T47D (cell line): ENCODE results near the gene BLTP2.

ENCODE experiments used
- DNase-seq, 2 experiments: peaks; one replicate each; pipeline versions ENCODE4 v3.0.0 to v3.0.0-alpha.2; 2011 to 2012; ENCODE audit warnings: low read depth in 1 of 2, low spot score in 1 of 2
- JUND ChIP-seq: IDR thresholded peaks from 2 replicates; pipeline ENCODE4 v1.6.1; 2012; ENCODE audit warnings: low read depth
- in situ Hi-C: cut with HindIII; loops from 2 replicates; pipeline ENCODE4 v1.10.0; 2016; ENCODE audit warnings: low sequenced_read_pairs, low pct_unique_long_range_greater_than_20kb

BLTP2 gene

GRCh38 chr17:28635506-28635905 is 9.5 kb downstream of the BLTP2 start:
- in situ Hi-C loops: no loop called here
- TF ChIP-seq JUND: no peak
- DNase-seq: no peak

- in situ Hi-C loops: no loop called here
- DNase-seq: peak; percentile 58 to 97
- no peak for TF ChIP-seq JUND
Measured at GRCh38 chr17:28634206-28634865, 10.6 kb downstream of the BLTP2 start.

- TF ChIP-seq JUND: no peak
- DNase-seq: no peak
- in situ Hi-C loops: no loop called here
Measured at GRCh38 chr17:28626818-28627217, 18.1 kb downstream of the BLTP2 start.

- no peak for TF ChIP-seq JUND
- in situ Hi-C loops: no loop called here
- DNase-seq: no peak
Measured at GRCh38 chr17:28624148-28624547, 20.8 kb downstream of the BLTP2 start.

- in situ Hi-C loops: no loop called here
- TF ChIP-seq JUND: no peak
- DNase-seq: no peak
Measured at GRCh38 chr17:28623696-28624095, 21.3 kb downstream of the BLTP2 start.

- TF ChIP-seq JUND: no peak
Measured at GRCh38 chr17:28622186-28622585, 22.8 kb downstream of the BLTP2 start.

GRCh38 chr17:28620010-28620409 is 24.9 kb downstream of the BLTP2 start:
- DNase-seq: no peak
- TF ChIP-seq JUND: no peak
- in situ Hi-C loops: no loop called here

More at GRCh38 chr17:28622186-28622585, 22.8 kb downstream of the BLTP2 start:
- in situ Hi-C loops: no loop called here
- DNase-seq: no peak

- in situ Hi-C loops: no loop called here
- no peak for DNase-seq
- TF ChIP-seq JUND: no peak
Measured at GRCh38 chr17:28618464-28618863, 26.5 kb downstream of the BLTP2 start.

- TF ChIP-seq JUND: no peak
Measured at GRCh38 chr17:28616281-28616680, 28.7 kb downstream of the BLTP2 start.

GRCh38 chr17:28615260-28615940 is 29.6 kb downstream of the BLTP2 start:
- in situ Hi-C loops: no loop called here
- TF ChIP-seq JUND: no peak
- no peak for DNase-seq

More at GRCh38 chr17:28616281-28616680, 28.7 kb downstream of the BLTP2 start:
- in situ Hi-C loops: no loop called here
- no peak for DNase-seq

GRCh38 chr17:28613931-28614381 is 31.0 kb downstream of the BLTP2 start, which contains the start of gene RSKR:
TSS of gene RSKR (minus strand) at chr17:28614185. CDS start at chr17:28614161, 24 bp downstream.
- no peak for DNase-seq
- TF ChIP-seq JUND: no peak
- in situ Hi-C loops: no loop called here

GRCh38 chr17:28612936-28613872 is 31.8 kb downstream of the BLTP2 start:
- in situ Hi-C loops: no loop called here

GRCh38 chr17:28612531-28612930 is 32.4 kb downstream of the BLTP2 start:
- no peak for TF ChIP-seq JUND
- in situ Hi-C loops: no loop called here
- DNase-seq: no peak

More at GRCh38 chr17:28612936-28613872, 31.8 kb downstream of the BLTP2 start:
- peak; percentile 42 to 51 for DNase-seq
- TF ChIP-seq JUND: no peak
